ENCODE results near the gene FHIT.

FHIT gene

DNA sequence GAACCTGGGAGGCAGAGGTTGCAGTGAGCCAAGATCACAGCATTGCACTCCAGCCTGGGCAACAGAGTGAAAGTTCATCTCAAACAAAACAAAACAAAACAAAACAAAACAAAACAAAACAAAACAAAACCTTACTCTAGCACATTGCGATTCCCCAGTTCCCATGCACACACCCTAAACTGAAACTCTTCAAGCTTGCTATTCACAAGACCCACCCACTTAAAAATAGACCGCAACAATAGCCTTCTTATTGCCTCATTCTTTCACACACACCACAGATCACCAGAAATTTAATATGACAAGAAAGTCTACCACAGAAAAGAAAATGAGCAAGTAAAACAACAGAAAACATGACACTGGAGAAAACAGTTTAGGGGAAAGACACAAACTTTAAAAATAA lies 598.4 kb downstream of the FHIT start:
- Histone ChIP-seq H3K27me3 (no peaks in the 10 kb centered on the region), H3K27ac (no peak overlapping the region), H3K4me3 (no peak overlapping the region), H3K36me3 (no peaks in the 10 kb centered on the region), H3K9me3 (no peaks in the 10 kb centered on the region), H3K4me1 (peaks cover 0 to 13% (median 0%) of the 10 kb centered on the region in 4 donors)
- no peak for DNase-seq
- intact Hi-C loops (cut with DNase I; ENCODE audit: low total_unique reads), result no loop called here
- no peak for TF ChIP-seq CTCF (IDR thresholded peaks at IDR 0.05)

DNA sequence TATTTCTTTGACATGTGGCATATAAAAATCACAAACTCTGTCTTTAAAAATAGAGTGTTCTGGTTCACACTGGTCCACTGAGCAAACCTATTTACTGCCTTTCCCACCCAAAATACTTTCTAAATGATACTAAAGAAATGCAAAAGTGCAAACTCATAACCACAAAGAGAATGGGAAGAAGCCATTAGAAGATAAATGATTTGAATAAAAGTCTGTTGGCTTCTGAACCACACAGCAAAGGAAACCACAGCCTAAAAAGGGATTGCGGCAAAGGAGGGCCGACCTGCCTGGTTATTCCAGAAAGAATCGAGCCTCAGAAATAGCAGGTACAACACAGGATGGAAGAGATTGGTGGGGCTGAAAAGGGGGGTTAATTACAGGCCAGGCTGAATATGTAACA lies 599.5 kb downstream of the FHIT start:
- no peak overlapping the region for H3K4me3 ChIP-seq
- no peak overlapping the region for H3K27ac ChIP-seq
- intact Hi-C loops (cut with DNase I; ENCODE audit: low total_unique reads), result no loop called here
- no peaks in the 10 kb centered on the region for H3K9me3 ChIP-seq
- H3K4me1 ChIP-seq, result peaks cover 0 to 23% (median under 1%) of the 10 kb centered on the region in 4 donors
- DNase-seq, result no peak
- no peaks in the 10 kb centered on the region for H3K36me3 ChIP-seq
- TF ChIP-seq CTCF (IDR thresholded peaks at IDR 0.05), result no peak
- H3K27me3 ChIP-seq, result no peaks in the 10 kb centered on the region

DNA sequence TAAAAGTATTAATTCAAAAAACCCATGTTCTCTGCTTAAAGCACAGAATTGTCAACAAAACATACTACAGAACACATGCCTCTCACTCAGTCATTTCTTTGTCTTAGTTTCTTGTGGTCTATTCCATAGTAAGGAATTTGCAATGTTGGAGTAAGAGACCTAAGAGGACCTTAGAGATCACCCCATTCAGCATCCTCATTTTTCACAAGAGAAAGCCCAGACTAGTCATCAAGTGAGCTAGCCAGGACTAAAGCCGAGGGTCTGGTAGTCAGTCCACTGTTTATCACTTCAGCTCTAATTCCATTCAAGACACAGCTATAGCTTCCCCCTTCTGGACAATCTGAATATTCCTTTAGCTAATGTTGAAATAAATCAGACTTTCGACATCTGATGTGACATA lies 601.1 kb downstream of the FHIT start:
- H3K4me3 ChIP-seq, result no peak overlapping the region
- no peak for DNase-seq
- peak; percentile 17 to 26 for TF ChIP-seq CTCF (IDR thresholded peaks at IDR 0.05)
- intact Hi-C loops (cut with DNase I; ENCODE audit: low total_unique reads), result no loop called here
- peaks cover 0 to 39% (median 9%) of the 10 kb centered on the region in 4 donors for H3K4me1 ChIP-seq
- H3K27ac ChIP-seq, result peak overlapping the region in 1 of 2 donors; percentile 6
- no peaks in the 10 kb centered on the region for H3K36me3 ChIP-seq
- H3K9me3 ChIP-seq, result no peaks in the 10 kb centered on the region
- no peaks in the 10 kb centered on the region for H3K27me3 ChIP-seq

GRCh38 chr3:60645801-60646200 lies 605.5 kb downstream of the FHIT start:
- H3K27ac ChIP-seq, result peak overlapping the region; percentile 61 to 74
- no peaks in the 10 kb centered on the region for H3K9me3 ChIP-seq
- no peaks in the 10 kb centered on the region for H3K27me3 ChIP-seq
- H3K4me3 ChIP-seq, result no peak overlapping the region
- no peak for TF ChIP-seq CTCF (IDR thresholded peaks at IDR 0.05)
- no peak for DNase-seq
- H3K36me3 ChIP-seq, result no peaks in the 10 kb centered on the region
- H3K4me1 ChIP-seq, result peaks cover 0 to 74% (median 22%) of the 10 kb centered on the region in 4 donors
- intact Hi-C loops (cut with DNase I; ENCODE audit: low total_unique reads), result no loop called here

DNA sequence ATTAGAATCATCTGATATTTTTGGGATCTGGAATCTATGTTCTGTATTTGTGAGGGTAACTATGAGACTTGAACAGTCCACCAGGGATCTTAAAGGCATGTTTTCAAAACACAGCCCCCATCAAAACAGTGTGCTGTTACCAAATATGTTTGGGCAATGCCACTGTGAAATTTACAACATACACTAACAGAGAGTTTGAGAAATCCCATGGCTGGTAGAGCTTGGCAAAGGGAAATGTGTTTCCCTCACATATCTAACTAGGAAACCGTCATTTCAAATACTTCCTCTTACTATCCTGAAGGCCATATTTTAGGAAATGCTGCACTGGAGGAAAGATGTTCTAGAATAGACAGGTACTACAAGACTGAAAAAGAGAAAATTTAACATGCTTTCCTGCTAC lies 607.4 kb downstream of the FHIT start:
- intact Hi-C loops (cut with DNase I; ENCODE audit: low total_unique reads), result no loop called here
- H3K36me3 ChIP-seq, result no peaks in the 10 kb centered on the region
- DNase-seq, result no peak
- H3K27me3 ChIP-seq, result no peaks in the 10 kb centered on the region
- H3K27ac ChIP-seq, result peak overlapping the region; percentile 61 to 74
- H3K4me1 ChIP-seq, result peaks cover 0 to 62% (median 22%) of the 10 kb centered on the region in 4 donors
- TF ChIP-seq CTCF (IDR thresholded peaks at IDR 0.05), result no peak
- no peak overlapping the region for H3K4me3 ChIP-seq
- no peaks in the 10 kb centered on the region for H3K9me3 ChIP-seq

DNA sequence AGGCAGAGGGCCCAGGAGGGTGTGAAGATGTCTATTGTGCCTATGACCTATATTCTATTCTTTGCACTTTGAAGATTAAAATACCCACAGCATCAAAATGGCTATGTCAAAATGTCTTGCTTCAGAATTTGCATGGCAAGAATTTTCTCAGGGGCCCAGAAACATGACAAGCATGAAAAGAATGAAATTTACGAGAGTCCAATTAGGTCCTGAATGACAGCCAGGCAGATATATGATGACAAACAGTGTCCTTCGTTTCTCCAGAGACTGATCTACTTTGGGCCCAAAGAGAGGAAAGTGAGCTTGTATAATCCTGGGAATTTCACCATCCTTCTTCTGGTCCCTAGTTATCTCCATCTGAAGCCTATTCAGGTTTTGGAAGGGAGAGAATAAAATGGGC lies 609.9 kb downstream of the FHIT start:
- TF ChIP-seq CTCF (IDR thresholded peaks at IDR 0.05), result no peak
- no peaks in the 10 kb centered on the region for H3K36me3 ChIP-seq
- H3K4me1 ChIP-seq, result peaks cover 0 to 54% (median 21%) of the 10 kb centered on the region in 4 donors
- no peak overlapping the region for H3K4me3 ChIP-seq
- H3K27ac ChIP-seq, result peak overlapping the region in 1 of 2 donors; percentile 74
- intact Hi-C loops (cut with DNase I; ENCODE audit: low total_unique reads), result no loop called here
- no peak for DNase-seq
- no peaks in the 10 kb centered on the region for H3K9me3 ChIP-seq
- no peaks in the 10 kb centered on the region for H3K27me3 ChIP-seq

All from tibial artery (tissue), 4 donors.